Measurements from ENCODE around the gene TMEM244.

DNA sequence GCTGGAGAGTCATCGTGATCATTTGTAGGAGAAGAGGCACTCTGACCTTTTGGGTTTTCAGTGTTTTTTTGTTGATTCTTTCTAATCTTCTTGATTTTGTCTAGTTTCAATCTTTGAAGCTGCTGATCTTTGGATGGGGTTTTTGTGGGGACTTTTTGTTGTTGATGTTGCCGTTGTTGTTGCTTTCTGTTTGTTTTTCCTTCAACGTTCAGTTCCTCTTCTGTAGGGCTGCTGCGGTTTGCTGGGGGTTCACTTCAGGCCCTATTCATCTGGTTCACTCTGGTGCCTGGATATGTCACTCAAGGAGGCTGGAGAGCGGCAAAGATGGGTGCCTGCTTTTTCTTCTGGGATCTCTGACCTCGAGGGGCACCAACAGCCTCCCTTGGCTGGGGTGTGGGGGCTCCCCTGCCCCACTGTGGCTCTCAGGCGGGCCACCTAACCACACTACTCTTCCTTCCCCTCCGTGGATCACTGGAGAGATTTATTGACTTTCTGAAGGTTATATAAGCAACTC, 21.5 kb upstream of the TMEM244 start:
- TF ChIP-seq POLR2A (IDR thresholded peaks at IDR 0.05) (no peak), EP300 (IDR thresholded peaks at IDR 0.05) (no peak)
- TF ChIP-seq, protein P1, sequence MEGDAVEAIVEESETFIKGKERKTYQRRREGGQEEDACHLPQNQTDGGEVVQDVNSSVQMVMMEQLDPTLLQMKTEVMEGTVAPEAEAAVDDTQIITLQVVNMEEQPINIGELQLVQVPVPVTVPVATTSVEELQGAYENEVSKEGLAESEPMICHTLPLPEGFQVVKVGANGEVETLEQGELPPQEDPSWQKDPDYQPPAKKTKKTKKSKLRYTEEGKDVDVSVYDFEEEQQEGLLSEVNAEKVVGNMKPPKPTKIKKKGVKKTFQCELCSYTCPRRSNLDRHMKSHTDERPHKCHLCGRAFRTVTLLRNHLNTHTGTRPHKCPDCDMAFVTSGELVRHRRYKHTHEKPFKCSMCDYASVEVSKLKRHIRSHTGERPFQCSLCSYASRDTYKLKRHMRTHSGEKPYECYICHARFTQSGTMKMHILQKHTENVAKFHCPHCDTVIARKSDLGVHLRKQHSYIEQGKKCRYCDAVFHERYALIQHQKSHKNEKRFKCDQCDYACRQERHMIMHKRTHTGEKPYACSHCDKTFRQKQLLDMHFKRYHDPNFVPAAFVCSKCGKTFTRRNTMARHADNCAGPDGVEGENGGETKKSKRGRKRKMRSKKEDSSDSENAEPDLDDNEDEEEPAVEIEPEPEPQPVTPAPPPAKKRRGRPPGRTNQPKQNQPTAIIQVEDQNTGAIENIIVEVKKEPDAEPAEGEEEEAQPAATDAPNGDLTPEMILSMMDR (IDR thresholded peaks at IDR 0.05), result no peak
